HT-29 (cell line): Measurements from ENCODE around the gene EBPL. TPM values are rescaled to one million over a fixed set of nuclear protein-coding genes. Genes with fewer than 3 reads are reported as not detected.
"Not testable (repeated sequence)": the region's sequence is repeated elsewhere in the genome, so short reads cannot be mapped to it uniquely, and the experiment has no call there.

ENCODE experiments used
- DNase-seq: peaks from one replicate; pipeline ENCODE4 v3.0.0-alpha.2; 2015; ENCODE audit warnings: low spot score
- total RNA-seq: library from RNA; depleted of rRNA; stranded (reverse); fragments of >200 nt; shearing (Covaris generic); gene quantifications from 2 replicates; pipeline ENCODE4 v1.2.3, GENCODE V29; 2014; rRNA removed

The EBPL gene
- total RNA-seq, 1 experiment from 2014 or later: 178 TPM

- no peak for DNase-seq
Observed at GRCh38 chr13:49635599-49636433, 55.5 kb downstream of the EBPL start.

GRCh38 chr13:49633710-49634109 is 57.6 kb downstream of the EBPL start:
- no peak for DNase-seq

- DNase-seq: no peak
Observed at GRCh38 chr13:49632156-49632555, 59.1 kb downstream of the EBPL start.

GRCh38 chr13:49630580-49630979 is 60.7 kb downstream of the EBPL start:
- DNase-seq: no peak

GRCh38 chr13:49629947-49630346 is 61.3 kb downstream of the EBPL start:
- DNase-seq: no peak

- no peak for DNase-seq
Observed at GRCh38 chr13:49629196-49629938, 61.9 kb downstream of the EBPL start.

GRCh38 chr13:49627831-49628652 is 63.2 kb downstream of the EBPL start, which contains the start of gene ARL11:
TSS of gene ARL11 (plus strand) at chr13:49628507. CDS start at chr13:49630448, 1,941 bp downstream.
- no peak for DNase-seq

- peak; percentile 64 for DNase-seq
Observed at GRCh38 chr13:49625392-49626079, 65.8 kb downstream of the EBPL start.

- no peak for DNase-seq
Observed at GRCh38 chr13:49624229-49624628, 67.1 kb downstream of the EBPL start.

GRCh38 chr13:49622174-49622946 is 68.9 kb downstream of the EBPL start:
- no peak for DNase-seq

GRCh38 chr13:49620170-49620621 is 71.1 kb downstream of the EBPL start:
- no peak for DNase-seq

- DNase-seq: no peak
Observed at GRCh38 chr13:49616676-49617065, 74.6 kb downstream of the EBPL start.

- DNase-seq: no peak
Observed at GRCh38 chr13:49615836-49616675, 75.2 kb downstream of the EBPL start.

- not testable (repeated sequence) for DNase-seq
Observed at GRCh38 chr13:49612042-49612441, 79.2 kb downstream of the EBPL start.

Other genes with a start within 250 kb of the EBPL start
- gene CAB39L, start 247.4 kb downstream of the EBPL start, total RNA-seq: 5.2 and 5.5 TPM in 2 replicates
- 2.5 and 2.7 TPM in 2 replicates for gene SETDB2, start 247.2 kb downstream of the EBPL start, total RNA-seq
- 4.2 and 4.7 TPM in 2 replicates for gene PHF11, start 195.5 kb downstream of the EBPL start, total RNA-seq
- gene RCBTB1, start 105.9 kb downstream of the EBPL start, total RNA-seq: 8.3 and 10.4 TPM in 2 replicates
- gene ARL11, start 63.0 kb downstream of the EBPL start, total RNA-seq: 0.10 and 0.38 TPM in 2 replicates
- 14.5 and 15.5 TPM in 2 replicates for gene KPNA3, start 101.2 kb upstream of the EBPL start, total RNA-seq
- gene SPRYD7, start 244.9 kb upstream of the EBPL start, total RNA-seq: 4.4 and 4.6 TPM in 2 replicates